Hematopoietic multipotent progenitor cell (in vitro differentiated cells): ENCODE results near the gene ILF3. TPM values are rescaled to one million over a fixed set of nuclear protein-coding genes. Genes with fewer than 3 reads are reported as not detected.
"Not testable (repeated sequence)": the region's sequence is repeated elsewhere in the genome, so short reads cannot be mapped to it uniquely, and the experiment has no call there.

Source experiments
- DNase-seq, 3 donors: peaks; one replicate each; pipeline ENCODE4 v3.0.0-alpha.2; 2011 to 2015; ENCODE audit warnings: low read depth in 2 of 3, low spot score in 2 of 3
- total RNA-seq: library from RNA; depleted of rRNA; stranded (reverse); fragments of >200 nt; gene quantifications from one replicate; pipeline ENCODE4 v1.2.3, GENCODE V29; 2012

ILF3 gene
- total RNA-seq, 1 donor = 213 TPM

DNA sequence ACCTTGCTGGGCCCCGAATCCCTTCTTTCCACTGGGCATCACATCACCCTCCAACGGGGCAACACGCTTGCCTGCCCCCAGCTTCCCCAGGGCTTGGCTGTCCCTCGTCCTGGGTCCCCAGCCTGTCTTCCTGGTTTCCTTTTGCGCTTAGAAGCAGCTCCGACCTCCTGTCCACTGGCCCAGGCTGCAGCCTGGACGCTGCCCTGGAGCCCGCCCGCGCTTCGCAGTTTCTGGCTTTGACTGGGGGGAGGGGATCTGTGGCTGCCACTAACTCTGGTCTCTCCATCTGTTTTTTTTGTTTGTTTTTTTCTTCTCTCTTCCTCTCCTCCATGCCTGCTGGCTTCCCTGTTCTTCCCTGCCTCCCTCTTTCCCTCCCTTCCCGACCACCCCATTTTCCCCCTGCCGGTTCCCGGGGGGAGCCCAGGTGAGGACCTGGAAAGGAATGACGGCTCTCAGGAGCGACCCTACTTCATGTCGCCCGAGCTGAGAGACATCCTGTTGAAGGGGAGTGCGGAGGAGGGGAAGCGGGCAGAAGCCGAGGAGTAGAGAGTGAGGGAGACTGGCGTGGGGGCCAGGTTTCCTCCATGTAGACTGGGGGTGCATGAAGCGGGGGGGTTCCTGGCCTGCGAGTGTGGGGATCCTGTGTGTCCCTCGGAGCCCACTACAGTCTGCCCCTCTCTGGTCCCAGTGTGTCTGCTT is 11.5 kb upstream of the ILF3 start:
- no peak for DNase-seq

GRCh38 chr19:10643172-10643967 is 10.8 kb upstream of the ILF3 start:
- DNase-seq = peak in 2 of 3 donors; percentile 48 to 49

DNA sequence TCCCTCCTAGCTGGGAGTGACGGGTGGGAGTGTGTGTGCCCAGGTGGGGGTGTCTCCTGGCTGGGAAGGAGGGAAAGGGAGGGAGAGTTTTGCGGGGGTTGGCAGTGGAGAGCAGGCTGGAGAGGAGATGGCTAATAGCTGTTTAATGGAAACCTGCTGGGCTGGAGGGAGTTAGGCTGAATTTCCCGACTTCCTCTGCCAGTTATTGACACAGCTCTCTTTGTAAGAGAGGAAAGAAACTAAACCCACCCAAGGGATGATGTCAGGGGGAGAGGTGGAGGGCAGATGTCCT is 10.2 kb upstream of the ILF3 start:
- DNase-seq = no peak

DNA sequence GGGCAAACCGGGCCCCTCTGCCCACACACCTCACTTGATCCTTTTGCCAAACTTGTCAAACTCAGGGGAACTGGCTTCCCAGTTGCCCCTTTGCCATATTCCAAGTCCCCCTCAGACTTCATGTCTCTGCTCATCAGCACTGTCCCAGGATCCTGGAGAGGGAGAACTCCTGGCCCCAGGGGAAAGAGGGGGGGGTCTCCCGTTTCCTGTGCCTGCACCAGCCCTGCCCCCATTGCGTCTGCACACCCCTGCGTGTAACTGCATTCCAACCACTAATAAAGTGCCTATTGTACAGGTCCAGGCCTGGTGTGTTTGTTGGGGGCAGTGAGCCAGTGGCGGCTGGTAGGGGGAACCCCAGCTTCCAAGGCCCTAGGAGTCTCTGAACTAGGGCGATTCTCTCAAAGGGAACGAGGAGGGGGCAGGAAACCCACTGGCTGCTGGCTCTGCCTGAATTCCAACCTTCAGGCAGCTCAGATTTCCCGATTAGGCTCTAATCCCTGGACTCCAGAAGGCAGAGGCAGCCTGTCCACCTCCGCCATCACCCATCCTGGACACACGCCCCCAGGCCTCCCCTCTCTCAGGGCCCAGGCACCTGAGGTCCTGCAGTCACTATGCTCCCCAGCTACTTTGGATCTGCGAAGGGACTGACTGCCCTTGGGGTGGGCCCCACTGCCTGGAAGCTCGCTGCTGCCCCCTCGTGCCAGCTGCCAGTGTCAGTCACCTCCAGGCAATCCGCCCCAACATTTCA is 9.7 kb upstream of the ILF3 start:
- DNase-seq = peak; percentile 66 to 85 (median 76)

GRCh38 chr19:10646456-10647159 is 7.5 kb upstream of the ILF3 start:
- no peak for DNase-seq

DNA sequence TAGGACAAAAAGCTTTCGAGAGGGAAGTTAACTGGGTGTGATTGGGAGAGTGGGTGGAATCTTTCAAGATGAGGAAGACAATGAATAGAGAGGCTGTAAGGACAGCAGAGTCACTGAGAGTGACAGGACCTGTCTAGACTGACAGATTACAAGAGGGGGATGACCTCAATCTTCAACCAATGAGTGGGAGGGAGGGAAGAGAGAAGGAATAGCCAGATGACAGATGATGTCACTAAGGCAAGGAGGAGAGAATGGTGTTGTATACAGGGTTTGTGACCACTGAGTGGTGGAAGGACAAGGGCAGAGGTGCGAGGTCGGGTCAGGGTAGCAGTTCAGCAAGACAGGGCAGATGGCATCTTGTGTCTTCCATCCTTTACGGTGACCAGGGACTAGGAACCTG is 5.8 kb upstream of the ILF3 start:
- DNase-seq = no peak

- no peak for DNase-seq
Observed at GRCh38 chr19:10651851-10652250, 2.3 kb upstream of the ILF3 start.

DNA sequence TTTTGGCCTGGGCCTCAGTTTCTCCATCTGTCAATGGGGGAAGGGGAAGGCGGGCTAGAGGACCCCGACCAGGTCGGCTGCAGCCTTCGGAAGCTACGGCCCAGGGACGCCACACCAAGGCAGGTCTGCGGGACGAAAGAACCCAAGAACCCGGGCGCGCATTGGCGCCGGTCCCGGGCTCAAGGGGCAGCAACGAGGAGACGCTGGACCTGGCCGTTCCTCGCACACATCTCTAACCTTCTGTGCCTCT is 739 bp upstream of the ILF3 start:
- DNase-seq = no peak

GRCh38 chr19:10654610-10655456 is 687 bp downstream of the ILF3 start:
- DNase-seq = peak; percentile 53 to 61 (median 56)

DNA sequence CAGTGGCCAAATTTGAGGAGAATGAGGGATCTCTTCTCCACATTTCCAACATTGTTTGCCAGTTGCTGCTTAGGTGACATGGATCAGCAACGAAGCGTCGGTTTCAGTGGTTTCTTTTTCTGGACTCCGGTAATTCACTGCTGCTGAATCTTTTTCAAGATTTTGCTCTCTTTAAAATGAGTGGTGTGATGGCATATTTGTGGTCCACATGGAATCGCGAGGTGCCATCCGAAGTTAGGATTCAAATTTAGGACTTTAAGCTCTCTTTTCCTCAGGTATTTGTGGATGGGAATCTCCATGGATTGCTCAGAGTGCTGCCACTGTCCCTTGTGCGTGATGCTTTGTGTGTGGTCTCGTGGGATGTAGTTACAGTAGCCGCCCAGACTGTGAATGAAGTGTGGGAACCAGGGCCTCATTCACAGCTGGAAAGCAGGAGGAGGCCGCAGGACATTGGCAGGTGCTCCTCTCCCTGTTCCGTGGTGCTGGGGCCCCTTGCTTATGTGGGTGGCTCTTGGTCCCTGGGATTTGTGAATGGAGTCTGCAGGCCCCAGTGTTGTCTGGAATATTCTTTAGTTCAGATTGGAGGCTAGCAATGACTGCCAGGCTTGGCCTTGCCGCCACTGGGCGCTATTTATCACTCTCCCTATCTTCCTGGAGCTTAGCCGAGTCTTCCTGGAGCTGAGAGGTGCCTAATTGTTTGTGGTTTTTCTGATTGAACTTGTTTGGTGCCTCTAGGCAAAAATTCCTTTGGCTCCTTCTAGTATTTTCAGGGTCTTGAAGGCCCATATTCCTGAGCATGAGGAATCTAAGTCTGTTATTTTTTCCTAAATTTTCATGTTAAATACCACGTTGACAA is 1.5 kb downstream of the ILF3 start:
- no peak for DNase-seq

DNA sequence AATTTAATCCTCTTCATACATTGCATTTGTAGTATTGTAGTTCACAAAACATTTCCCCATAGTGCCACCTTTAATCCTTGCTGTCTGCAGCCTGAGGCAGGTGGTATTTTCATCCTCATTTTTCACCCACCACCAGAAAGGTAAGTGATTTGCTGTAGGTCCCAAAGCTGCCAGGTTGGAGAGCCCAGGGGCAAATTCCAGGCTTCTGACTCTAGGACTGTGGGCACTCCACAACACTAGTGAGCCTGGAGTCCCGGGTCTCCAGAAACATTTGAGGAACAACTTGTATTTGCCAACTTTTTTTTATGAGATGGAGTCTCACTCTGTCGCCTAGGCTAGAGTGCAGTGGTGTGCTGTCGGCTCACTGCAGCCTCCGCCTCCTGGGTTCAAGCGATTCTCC is 6.2 kb downstream of the ILF3 start:
- DNase-seq = no peak

DNA sequence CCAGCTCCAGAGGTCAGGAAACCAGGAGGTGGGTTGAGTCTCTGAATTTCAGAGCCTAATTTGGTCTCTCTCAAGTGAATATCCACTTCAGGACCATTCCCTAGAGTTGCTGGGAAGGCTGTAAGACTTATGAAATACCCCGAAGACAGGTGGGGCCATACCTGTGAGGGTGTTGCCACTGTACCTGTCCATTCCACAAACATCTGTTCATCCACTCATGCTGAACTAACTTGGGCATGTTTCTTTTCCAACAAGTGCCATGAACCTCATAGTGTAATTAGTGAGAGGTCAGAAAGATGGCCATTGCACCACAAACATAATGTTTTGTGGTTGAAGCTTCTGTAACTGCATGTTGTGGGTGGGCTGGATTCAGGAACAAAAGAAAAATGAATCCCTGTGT is 7.8 kb downstream of the ILF3 start:
- DNase-seq = no peak

DNA sequence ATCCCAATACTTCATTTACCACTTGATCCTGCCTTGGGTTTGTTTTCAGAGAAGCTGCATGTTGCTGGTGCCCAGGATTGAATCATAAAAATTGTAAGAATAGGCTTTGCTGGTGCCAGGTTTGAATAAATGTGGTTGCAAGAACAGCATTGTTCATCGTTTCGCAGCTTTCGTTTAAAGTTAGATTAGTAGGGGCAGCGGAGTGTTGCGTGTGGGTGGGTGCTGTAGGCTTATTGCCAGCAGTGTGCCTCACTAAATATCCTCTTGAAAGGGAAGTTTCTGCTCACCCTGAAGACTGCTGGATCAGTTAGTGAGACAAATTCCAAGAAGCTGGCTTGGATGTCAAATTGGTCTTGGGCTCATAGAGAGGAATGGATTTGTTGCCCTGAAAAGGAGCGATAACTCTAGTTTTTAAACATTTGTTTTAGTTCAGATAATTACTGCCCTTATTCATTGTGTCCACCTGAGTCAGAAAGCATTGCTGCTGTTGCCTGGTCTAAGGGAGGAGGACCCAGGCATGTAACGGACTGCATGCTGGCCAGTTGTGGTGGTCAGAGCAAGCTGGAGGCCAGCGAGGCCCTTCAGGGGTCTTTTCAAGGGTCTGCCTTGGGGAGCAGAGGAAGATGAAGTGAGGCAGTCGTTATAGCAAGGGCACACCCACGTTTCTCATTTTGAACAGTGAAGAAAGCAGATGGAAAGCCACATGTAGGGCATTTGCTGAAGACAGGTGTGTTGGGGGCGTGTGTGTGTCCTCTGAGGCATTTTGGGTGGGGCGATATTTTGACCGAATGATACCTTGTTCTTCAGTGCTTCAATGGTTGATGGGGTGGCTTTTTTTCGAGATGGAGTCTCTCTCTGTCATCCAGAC is 8.5 kb downstream of the ILF3 start:
- no peak for DNase-seq

DNA sequence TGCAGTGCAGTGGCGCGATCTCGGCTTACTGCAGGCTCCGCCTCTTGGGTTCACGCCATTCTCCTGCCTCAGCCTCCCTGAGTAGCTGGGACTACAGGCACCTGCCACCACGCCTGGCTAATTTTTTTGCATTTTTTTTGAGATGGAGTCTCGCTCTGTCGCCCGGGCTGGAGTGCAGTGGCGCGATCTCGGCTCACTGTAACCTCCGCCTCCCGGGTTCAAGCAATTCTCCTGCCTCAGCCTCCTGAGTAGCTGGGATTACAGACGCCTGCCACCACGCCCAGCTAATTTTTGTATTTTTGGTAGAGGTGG is 9.1 kb downstream of the ILF3 start:
- not testable (repeated sequence) for DNase-seq

- no peak for DNase-seq
Observed at GRCh38 chr19:10667867-10668266, 13.7 kb downstream of the ILF3 start.

DNA sequence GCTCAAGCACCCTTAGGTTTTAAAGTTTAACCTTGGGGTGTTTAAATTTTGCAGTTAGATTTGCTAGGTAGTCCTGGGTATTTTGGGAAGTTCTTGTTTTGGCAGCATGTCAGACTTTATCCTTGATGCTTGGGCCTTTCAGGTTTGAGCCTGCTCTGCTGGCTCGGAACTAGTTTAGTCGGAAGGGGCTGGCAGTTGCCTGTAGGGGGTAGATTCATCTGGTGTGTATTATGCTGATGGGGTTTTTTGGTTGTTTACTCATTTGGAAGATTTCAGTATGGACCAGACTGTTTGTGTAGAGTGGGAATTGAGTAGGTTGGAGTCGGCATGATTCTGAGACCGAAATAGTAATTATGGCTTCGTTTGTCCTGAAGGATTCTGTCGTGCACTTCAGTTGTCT is 15.1 kb downstream of the ILF3 start:
- no peak for DNase-seq

- no peak for DNase-seq
Observed at GRCh38 chr19:10670182-10670581, 16.0 kb downstream of the ILF3 start.

DNA sequence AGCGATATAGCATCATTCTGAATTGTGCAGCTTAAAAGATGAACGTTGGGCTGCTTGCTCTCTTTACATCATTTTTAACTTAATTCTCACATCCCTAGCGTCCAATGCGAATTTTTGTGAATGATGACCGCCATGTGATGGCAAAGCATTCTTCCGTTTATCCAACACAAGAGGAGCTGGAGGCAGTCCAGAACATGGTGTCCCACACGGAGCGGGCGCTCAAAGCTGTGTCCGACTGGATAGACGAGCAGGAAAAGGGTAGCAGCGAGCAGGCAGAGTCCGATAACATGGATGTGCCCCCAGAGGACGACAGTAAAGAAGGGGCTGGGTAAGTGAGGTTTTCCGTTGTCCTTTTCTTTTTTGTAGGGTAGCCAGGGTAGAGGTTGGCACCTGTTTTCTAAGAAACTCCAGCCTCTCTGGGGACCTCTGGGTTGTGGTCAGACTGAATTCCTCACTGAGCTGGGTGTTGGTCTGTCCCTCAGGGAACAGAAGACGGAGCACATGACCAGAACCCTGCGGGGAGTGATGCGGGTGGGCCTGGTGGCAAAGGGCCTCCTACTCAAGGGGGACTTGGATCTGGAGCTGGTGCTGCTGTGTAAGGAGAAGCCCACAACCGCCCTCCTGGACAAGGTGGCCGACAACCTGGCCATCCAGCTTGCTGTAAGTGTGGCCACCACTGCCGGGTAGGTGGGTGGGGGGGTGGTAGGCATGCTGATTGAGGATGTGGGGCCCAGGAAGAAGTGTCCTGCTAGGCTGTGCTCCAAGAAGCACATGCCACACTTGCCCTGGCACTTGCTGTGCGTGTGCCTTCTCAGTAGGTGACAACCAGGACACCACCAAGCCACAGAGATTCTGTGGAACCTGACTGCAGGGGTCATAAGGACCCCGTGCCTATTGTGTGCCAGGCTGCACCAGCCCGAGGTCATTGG is 17.0 kb downstream of the ILF3 start:
- no peak for DNase-seq
